ENCODE measurements around the gene FAM219A. TPM values are rescaled to one million over a fixed set of nuclear protein-coding genes. Genes with fewer than 3 reads are reported as not detected.

The FAM219A gene
- total RNA-seq, 1 experiment from 2014 or later, result 14.7 TPM

Other genes starting within 250 kb of the FAM219A start
- gene KIF24, start 129.3 kb downstream of the FAM219A start, total RNA-seq (2022), result 3.9 and 4.4 TPM in 2 replicates
- 14.4 and 15.0 TPM in 2 replicates for gene NUDT2, start 129.0 kb downstream of the FAM219A start, total RNA-seq (2022)
- 33.4 and 37.3 TPM in 2 replicates for gene MYORG, start 81.7 kb downstream of the FAM219A start, total RNA-seq (2022)
- gene DNAI1, start 235 bp upstream of the FAM219A start, total RNA-seq (2022), result 0.52 and 0.67 TPM in 2 replicates
- gene ENHO, start 64.4 kb upstream of the FAM219A start, total RNA-seq (2022), result 1.00 and 2.1 TPM in 2 replicates
- 0.26 and 0.39 TPM in 2 replicates for gene CNTFR, start 131.2 kb upstream of the FAM219A start, total RNA-seq (2022)
- gene RPP25L, start 153.5 kb upstream of the FAM219A start, total RNA-seq (2022), result 26.2 and 27.4 TPM in 2 replicates
- 66.1 and 70.0 TPM in 2 replicates for gene DCTN3, start 161.9 kb upstream of the FAM219A start, total RNA-seq (2022)
- gene ARID3C, start 170.5 kb upstream of the FAM219A start, total RNA-seq (2022), result not detected in 2 replicates
- 102 and 103 TPM in 2 replicates for gene SIGMAR1, start 179.2 kb upstream of the FAM219A start, total RNA-seq (2022)
- gene GALT, start 188.1 kb upstream of the FAM219A start, total RNA-seq (2022), result 50.1 and 52.0 TPM in 2 replicates
- 5.6 and 7.1 TPM in 2 replicates for gene IL11RA, start 193.6 kb upstream of the FAM219A start, total RNA-seq (2022)
- gene CCL27, start 204.1 kb upstream of the FAM219A start, total RNA-seq (2022), result not detected in 2 replicates
- gene CCL19, start 232.7 kb upstream of the FAM219A start, total RNA-seq (2022), result not detected in 2 replicates

Measured in Caco-2 (cell line).